B cell (primary cell): ENCODE data around the gene KIR3DL2. TPM values are rescaled to one million over a fixed set of nuclear protein-coding genes. Genes with fewer than 3 reads are reported as not detected.
"Not testable (repeated sequence)": the region's sequence is repeated elsewhere in the genome, so short reads cannot be mapped to it uniquely, and the experiment has no call there.

Experiments used
- ATAC-seq: fragments of 200-7000 bp; cut with Tn5 transposase; one replicate; pipeline ENCODE4 v1.10.0; 2021; ENCODE audit warnings: low read depth, mild to moderate bottlenecking, moderate number of reproducible peaks, moderate library complexity
- CTCF ChIA-PET: fragments of 350-600 bp; sonication (Branson Sonifier 250); formaldehyde crosslinking; loops from one replicate; lab custom pipeline; 2021; ENCODE audit warnings: antibody characterized with exemption, inconsistent platforms; lab: Charles Lee
- POLR2A ChIA-PET: fragments of 350-600 bp; sonication (Branson Sonifier 250); formaldehyde crosslinking; loops from one replicate; lab custom pipeline; 2021; ENCODE audit warnings: antibody characterized with exemption; lab: Charles Lee
- DNase-seq: peaks from one replicate; pipeline ENCODE4 v3.0.0; 2013
- H2AFZ ChIP-seq: 2 replicates; pipeline ENCODE4 v1.6.1; 2012; ENCODE audit warnings: mild to moderate bottlenecking, low read depth, low read length; ENCODE audit not compliant: insufficient read depth, poor library complexity, severe bottlenecking
- H3K27ac ChIP-seq, 2 donors: 1 replicate in 1 of 2; 2 replicates in 1 of 2; pipeline ENCODE4 v1.5.1; 2012 to 2013; ENCODE audit warnings: low read length in 2 of 2, mild to moderate bottlenecking in 2 of 2, moderate library complexity in 1 of 2
- H3K27me3 ChIP-seq, 4 experiments: fragments of 200-600 bp in 1 of 4; sonication (generic) in 1 of 4; replicated peaks in 1 of 4; 1 replicate in 2 of 4; 2 replicates in 2 of 4; pipeline versions ENCODE4 v1.6.1 to v1.7.0; 2013 to 2016; ENCODE audit warnings: low read length in 3 of 4, mild to moderate bottlenecking in 2 of 4, mixed read lengths in 1 of 4, moderate library complexity in 1 of 4; ENCODE audit not compliant: insufficient read depth in 4 of 4, control insufficient read depth in 3 of 4; ENCODE audit errors: control extremely low read depth in 1 of 4
- H3K36me3 ChIP-seq, 2 experiments: replicated peaks in 1 of 2; 1 replicate in 1 of 2; 2 replicates in 1 of 2; pipeline versions ENCODE4 v1.6.1 to v1.7.1; 2013; ENCODE audit warnings: low read length in 1 of 2; ENCODE audit not compliant: insufficient read depth in 2 of 2, control insufficient read depth in 1 of 2; ENCODE audit errors: control extremely low read depth in 1 of 2, extremely low read depth in 1 of 2
- H3K4me1 ChIP-seq, 2 donors: fragments of 200-600 bp in 1 of 2; sonication (generic) in 1 of 2; 1 replicate in 1 of 2; 2 replicates in 1 of 2; pipeline versions ENCODE4 v1.5.1 to v1.6.1; 2013 to 2017; ENCODE audit warnings: low read length in 2 of 2; ENCODE audit not compliant: control insufficient read depth in 2 of 2, insufficient read depth in 2 of 2
- H3K4me2 ChIP-seq: replicated peaks from 2 replicates; pipeline ENCODE3; 2012; ENCODE audit warnings: mild to moderate bottlenecking, low read depth, low read length; ENCODE audit not compliant: poor library complexity, severe bottlenecking
- H3K4me3 ChIP-seq, 5 experiments: fragments of 200-600 bp in 1 of 5; sonication (generic) in 1 of 5; 1 replicate in 3 of 5; 2 replicates in 2 of 5; pipeline versions ENCODE4 v1.5.1 to v1.7.0; 2011 to 2016; ENCODE audit warnings: low read length in 4 of 5, mild to moderate bottlenecking in 4 of 5, low read depth in 2 of 5, control low read depth in 1 of 5, moderate library complexity in 1 of 5; ENCODE audit not compliant: insufficient read depth in 1 of 5; ENCODE audit errors: control extremely low read depth in 1 of 5, extremely low read depth in 1 of 5
- H3K79me2 ChIP-seq: fragments of 200-600 bp; sonication (generic); one replicate; pipeline ENCODE4 v1.6.0; 2016; ENCODE audit warnings: low read length; ENCODE audit not compliant: control insufficient read depth, insufficient read depth
- H3K9ac ChIP-seq: fragments of 200-600 bp; sonication (generic); 2 replicates; pipeline ENCODE4 v1.6.1; 2017; ENCODE audit warnings: mild to moderate bottlenecking, low read length, moderate library complexity
- H3K9me3 ChIP-seq, 3 donors: one replicate each; pipeline versions ENCODE4 v1.6.1 to v1.7.1; 2013; ENCODE audit warnings: low read length in 2 of 3; ENCODE audit not compliant: control insufficient read depth in 2 of 3, insufficient read depth in 1 of 3; ENCODE audit errors: control extremely low read depth in 1 of 3
- H4K20me1 ChIP-seq: 2 replicates; pipeline ENCODE4 v1.6.0; 2012; ENCODE audit warnings: mild to moderate bottlenecking, low read length; ENCODE audit not compliant: insufficient read depth, control insufficient read depth, poor library complexity, severe bottlenecking
- H3K27ac Mint-ChIP-seq: one replicate; pipeline ENCODE4 v1.8.0; 2021; ENCODE audit warnings: mixed read lengths
- H3K27me3 Mint-ChIP-seq: one replicate; pipeline ENCODE4 v1.8.0; 2021; ENCODE audit warnings: mixed read lengths
- H3K4me1 Mint-ChIP-seq: one replicate; pipeline ENCODE4 v1.8.0; 2021; ENCODE audit warnings: mixed read lengths
- H3K4me3 Mint-ChIP-seq: one replicate; pipeline ENCODE4 v1.8.0; 2021; ENCODE audit warnings: mixed read lengths
- H3K9me3 Mint-ChIP-seq: one replicate; pipeline ENCODE4 v1.8.0; 2022; ENCODE audit warnings: mixed read lengths; ENCODE audit not compliant: insufficient read depth
- WGBS: methylation state at CpG from one replicate; pipeline ENCODE4 v1.1.5; 2013; ENCODE audit warnings: missing lambda C conversion rate; ENCODE audit not compliant: insufficient coverage; 5-methylcytosine and 5-hydroxymethylcytosine counted together
- intact Hi-C: fragments of 100-400 bp; cut with micrococcal nuclease; formaldehyde crosslinking; loops from one replicate; pipeline ENCODE4 v1.10.0; 2022
- polyA plus RNA-seq: library from polyadenylated mRNA; depleted of rRNA; stranded (reverse); fragments of >200 nt; gene quantifications from 2 replicates; pipeline ENCODE4 v1.2.3, GENCODE V29; 2012
- total RNA-seq, 2 donors: library from RNA; stranded (reverse); fragments of 120-200 nt in 1 of 2; gene quantifications; 1 replicate in 1 of 2; 2 replicates in 1 of 2; pipeline versions ENCODE4 v1.2.3 to v1.2.4, GENCODE V29; 2013 to 2022

Gene KIR3DL2
- total and polyA plus RNA-seq, 2 donors (not counting 1 experiment from before 2014, with no cell fraction given): 0.17 to 0.30 TPM

- intact Hi-C loops, H3K9me3 Mint-ChIP-seq, H3K4me3 ChIP-seq, POLR2A ChIA-PET, CTCF ChIA-PET, H3K27ac ChIP-seq, H3K4me1 ChIP-seq, H3K27me3 ChIP-seq, H3K4me3 Mint-ChIP-seq, H4K20me1 ChIP-seq, H3K9ac ChIP-seq, H3K36me3 ChIP-seq, DNase-seq, ATAC-seq, H3K4me2 ChIP-seq, H3K27ac Mint-ChIP-seq, H3K4me1 Mint-ChIP-seq, H2AFZ ChIP-seq, H3K9me3 ChIP-seq, H3K79me2 ChIP-seq: not testable (repeated sequence)
- peaks cover 14% of the 10 kb centered on the region for H3K27me3 Mint-ChIP-seq
- WGBS: 40% methylated on average over 4 of the region's 7 CpGs
These were observed 24.9 kb upstream of the KIR3DL2 start for GRCh38 chr19:54825326-54825725.

GRCh38 chr19:54828064-54828463 is 22.2 kb upstream of the KIR3DL2 start:
- intact Hi-C loops, POLR2A ChIA-PET: not testable (repeated sequence)

GRCh38 chr19:54832496-54832895 is 17.7 kb upstream of the KIR3DL2 start, which contains the start of gene KIR2DS4:
TSS of gene KIR2DS4 (plus strand) at chr19:54832676.
- intact Hi-C loops, H3K79me2 ChIP-seq, DNase-seq, H3K9me3 Mint-ChIP-seq, H3K27me3 ChIP-seq, ATAC-seq, H4K20me1 ChIP-seq, H3K4me1 Mint-ChIP-seq, H3K27ac ChIP-seq, H3K4me1 ChIP-seq, POLR2A ChIA-PET, H3K9me3 ChIP-seq, H2AFZ ChIP-seq, H3K9ac ChIP-seq, H3K4me2 ChIP-seq, H3K36me3 ChIP-seq, H3K4me3 Mint-ChIP-seq, CTCF ChIA-PET, H3K4me3 ChIP-seq, H3K27ac Mint-ChIP-seq, H3K27me3 Mint-ChIP-seq: not testable (repeated sequence)
- 89% methylated on average over 9 of the region's 14 CpGs for WGBS

More at GRCh38 chr19:54828064-54828463, 22.2 kb upstream of the KIR3DL2 start:
- H3K4me3 ChIP-seq, CTCF ChIA-PET, H3K27ac Mint-ChIP-seq, H3K9me3 ChIP-seq, H3K4me2 ChIP-seq, DNase-seq, H3K36me3 ChIP-seq, H3K4me3 Mint-ChIP-seq, H3K4me1 ChIP-seq, H3K27me3 ChIP-seq, H3K4me1 Mint-ChIP-seq, H3K79me2 ChIP-seq, H3K27ac ChIP-seq, H4K20me1 ChIP-seq, H2AFZ ChIP-seq, H3K9me3 Mint-ChIP-seq, ATAC-seq, H3K9ac ChIP-seq: not testable (repeated sequence)
- WGBS: 100% methylated on average over 1 of the region's 8 CpGs
- peaks cover 14% of the 10 kb centered on the region for H3K27me3 Mint-ChIP-seq

GRCh38 chr19:54835126-54835525 is 15.1 kb upstream of the KIR3DL2 start:
- POLR2A ChIA-PET, H3K27ac ChIP-seq, ATAC-seq, H3K4me2 ChIP-seq, H3K9me3 Mint-ChIP-seq, H3K27ac Mint-ChIP-seq, H3K79me2 ChIP-seq, CTCF ChIA-PET, H3K36me3 ChIP-seq, H3K9me3 ChIP-seq, H3K9ac ChIP-seq, DNase-seq, H2AFZ ChIP-seq, H3K4me3 ChIP-seq, H3K27me3 Mint-ChIP-seq, H3K27me3 ChIP-seq, H3K4me1 ChIP-seq, H3K4me1 Mint-ChIP-seq, H4K20me1 ChIP-seq, H3K4me3 Mint-ChIP-seq, intact Hi-C loops: not testable (repeated sequence)
- no CpG with 5 or more reads among the region's 5 CpGs for WGBS
